ENCODE data around the gene NOTCH1. TPM values are rescaled to one million over a fixed set of nuclear protein-coding genes. Genes with fewer than 3 reads are reported as not detected.

Gene NOTCH1
- total RNA-seq, 2 donors from 2014 or later, result 23.4 to 24.2 TPM

GRCh38 chr9:136486131-136486530 is 59.7 kb downstream of the NOTCH1 start:
- no peak overlapping the region for H3K4me3 Mint-ChIP-seq
- peaks cover 28% of the 10 kb centered on the region for H3K27me3 Mint-ChIP-seq (ENCODE audit: insufficient read depth)
- no peak overlapping the region for H3K9ac ChIP-seq (ENCODE audit: extremely low read depth, low read length, poor library complexity, severe bottlenecking)

GRCh38 chr9:136485049-136486045 is 60.5 kb downstream of the NOTCH1 start:
- peaks cover 1% of the 10 kb centered on the region for H3K36me3 Mint-ChIP-seq (ENCODE audit: low read depth)
- no peaks in the 10 kb centered on the region for H3K9me3 Mint-ChIP-seq
- TF ChIP-seq CTCF (conservative IDR thresholded peaks at IDR 0.05), result peak; percentile 91
- 49 to 58% methylated on average over 12 to 20 of the region's 21 CpGs for WGBS, 2 experiments (ENCODE audit: insufficient coverage in 1 of 2, insufficient read length in 1 of 2)
- Histone ChIP-seq H3K9ac (ENCODE audit: extremely low read depth, low read length, poor library complexity, severe bottlenecking) (no peak overlapping the region), H3K27me3 (ENCODE audit: control insufficient read depth, insufficient read depth, low read length, poor library complexity, severe bottlenecking) (peaks cover 22% of the 10 kb centered on the region), H3K9me3 (ENCODE audit: control insufficient read depth, low read length) (no peaks in the 10 kb centered on the region), H3K36me3 (ENCODE audit: control insufficient read depth, insufficient read depth, low read length) (no peaks in the 10 kb centered on the region), H3K27ac (ENCODE audit: low read depth, low read length) (no peak overlapping the region), H3K4me3 (ENCODE audit: low read length) (no peak overlapping the region), H3K4me1 (ENCODE audit: control insufficient read depth, insufficient read depth, low read length) (peaks cover under 1% of the 10 kb centered on the region)
- peaks cover 24% of the 10 kb centered on the region for H3K27me3 Mint-ChIP-seq (ENCODE audit: insufficient read depth)
- peaks cover 13% of the 10 kb centered on the region for H3K4me1 Mint-ChIP-seq
- no peak overlapping the region for H3K27ac Mint-ChIP-seq
- DNase-seq, result peak; percentile 94
- H3K4me3 Mint-ChIP-seq, result peak overlapping the region; percentile 46

More at GRCh38 chr9:136486131-136486530, 59.7 kb downstream of the NOTCH1 start:
- no peaks in the 10 kb centered on the region for H3K9me3 ChIP-seq (ENCODE audit: control insufficient read depth, low read length)
- no peaks in the 10 kb centered on the region for H3K4me1 ChIP-seq (ENCODE audit: control insufficient read depth, insufficient read depth, low read length)
- no peaks in the 10 kb centered on the region for H3K36me3 Mint-ChIP-seq (ENCODE audit: low read depth)
- TF ChIP-seq CTCF (conservative IDR thresholded peaks at IDR 0.05), result no peak
- no peak overlapping the region for H3K27ac ChIP-seq (ENCODE audit: low read depth, low read length)
- no peaks in the 10 kb centered on the region for H3K36me3 ChIP-seq (ENCODE audit: control insufficient read depth, insufficient read depth, low read length)
- peaks cover 11% of the 10 kb centered on the region for H3K4me1 Mint-ChIP-seq
- no peaks in the 10 kb centered on the region for H3K9me3 Mint-ChIP-seq
- WGBS, 2 experiments (ENCODE audit: insufficient coverage in 1 of 2, insufficient read length in 1 of 2), result 92 to 93% methylated on average over 7 of the region's 7 CpGs
- H3K4me3 ChIP-seq (ENCODE audit: low read length), result no peak overlapping the region
- H3K27me3 ChIP-seq (ENCODE audit: control insufficient read depth, insufficient read depth, low read length, poor library complexity, severe bottlenecking), result peaks cover 22% of the 10 kb centered on the region
- H3K27ac Mint-ChIP-seq, result no peak overlapping the region
- DNase-seq, result no peak

GRCh38 chr9:136484153-136485048 is 61.4 kb downstream of the NOTCH1 start:
- DNase-seq, result no peak
- H3K4me3 Mint-ChIP-seq, result peak overlapping the region; percentile 88
- Histone ChIP-seq H3K27me3 (ENCODE audit: control insufficient read depth, insufficient read depth, low read length, poor library complexity, severe bottlenecking) (peaks cover 17% of the 10 kb centered on the region), H3K9ac (ENCODE audit: extremely low read depth, low read length, poor library complexity, severe bottlenecking) (peak overlapping the region; percentile 97), H3K4me3 (ENCODE audit: low read length) (peak overlapping the region; percentile 86), H3K9me3 (ENCODE audit: control insufficient read depth, low read length) (no peaks in the 10 kb centered on the region), H3K36me3 (ENCODE audit: control insufficient read depth, insufficient read depth, low read length) (peaks cover 8% of the 10 kb centered on the region), H3K27ac (ENCODE audit: low read depth, low read length) (peak overlapping the region; percentile 100), H3K4me1 (ENCODE audit: control insufficient read depth, insufficient read depth, low read length) (peaks cover 4% of the 10 kb centered on the region)
- 59 to 60% methylated on average over 29 to 59 of the region's 59 CpGs for WGBS, 2 experiments (ENCODE audit: insufficient coverage in 1 of 2, insufficient read length in 1 of 2)
- H3K9me3 Mint-ChIP-seq, result no peaks in the 10 kb centered on the region
- TF ChIP-seq CTCF (conservative IDR thresholded peaks at IDR 0.05), result no peak
- peaks cover 20% of the 10 kb centered on the region for H3K27me3 Mint-ChIP-seq (ENCODE audit: insufficient read depth)
- H3K27ac Mint-ChIP-seq, result no peak overlapping the region
- H3K4me1 Mint-ChIP-seq, result peaks cover 17% of the 10 kb centered on the region
- H3K36me3 Mint-ChIP-seq (ENCODE audit: low read depth), result peaks cover 7% of the 10 kb centered on the region

All from endodermal cell (in vitro differentiated cells).